Activated T-helper 1 cell treated with Interleukin-2 at 50 U/mL for 16 hours (primary cell): ENCODE data around the gene UBE2G2.

Experiments used
- DNase-seq: peaks from one replicate; pipeline ENCODE4 v3.0.0-alpha.2; 2020; ENCODE audit warnings: low read depth

Gene UBE2G2

DNA sequence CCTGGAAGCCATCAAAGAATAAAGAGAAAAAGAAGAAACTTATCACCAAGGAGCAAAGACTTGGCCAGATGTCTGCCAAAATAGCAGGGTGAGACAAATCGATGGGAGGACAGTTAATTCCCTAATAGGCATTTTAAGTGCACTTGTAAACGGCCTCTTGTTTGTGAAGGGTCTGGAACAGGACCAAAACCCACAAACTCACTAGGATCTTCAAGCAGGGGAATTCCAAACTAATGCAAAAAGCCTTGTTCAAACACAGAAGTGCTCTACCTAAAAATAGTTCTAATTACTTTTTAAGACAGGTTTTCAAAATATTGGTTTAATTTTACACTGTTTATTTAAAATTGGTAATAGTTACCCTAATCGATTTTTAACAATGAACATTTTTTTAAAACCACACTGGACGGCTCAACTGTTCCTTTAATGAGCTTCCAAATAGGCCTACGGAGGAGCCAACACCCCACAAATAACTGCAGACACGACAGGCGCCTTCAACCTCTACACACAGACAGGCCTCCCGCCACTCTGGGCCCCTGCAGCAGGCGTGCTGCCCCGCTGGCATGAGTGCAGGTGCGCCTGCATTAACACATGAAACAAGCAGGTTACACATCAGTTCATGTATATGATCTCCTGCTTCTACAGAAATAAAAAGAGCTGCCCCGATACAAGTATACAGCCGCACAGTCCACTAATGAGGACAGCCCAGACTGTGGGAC is 15.8 kb downstream of the UBE2G2 start:
- DNase-seq = no peak

DNA sequence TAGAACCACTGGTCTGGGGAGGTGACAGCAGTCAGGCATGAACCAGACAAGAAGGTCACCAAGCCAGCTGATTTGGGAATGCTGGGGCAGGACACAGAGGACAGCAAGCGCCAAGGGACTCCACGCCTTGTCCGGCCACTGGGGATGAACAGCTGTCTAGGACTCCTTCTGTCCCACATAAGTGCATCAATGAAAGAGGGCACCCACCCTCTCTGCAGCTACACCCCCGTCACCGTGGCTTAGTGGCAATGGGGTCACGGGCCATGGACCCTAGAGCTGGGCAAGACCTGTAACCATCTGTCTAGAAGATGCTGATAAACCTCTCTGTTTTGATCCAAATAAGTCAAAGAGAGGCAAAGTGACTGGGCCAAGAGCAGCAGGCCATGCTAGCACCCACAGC is 16.8 kb downstream of the UBE2G2 start:
- no peak for DNase-seq

DNA sequence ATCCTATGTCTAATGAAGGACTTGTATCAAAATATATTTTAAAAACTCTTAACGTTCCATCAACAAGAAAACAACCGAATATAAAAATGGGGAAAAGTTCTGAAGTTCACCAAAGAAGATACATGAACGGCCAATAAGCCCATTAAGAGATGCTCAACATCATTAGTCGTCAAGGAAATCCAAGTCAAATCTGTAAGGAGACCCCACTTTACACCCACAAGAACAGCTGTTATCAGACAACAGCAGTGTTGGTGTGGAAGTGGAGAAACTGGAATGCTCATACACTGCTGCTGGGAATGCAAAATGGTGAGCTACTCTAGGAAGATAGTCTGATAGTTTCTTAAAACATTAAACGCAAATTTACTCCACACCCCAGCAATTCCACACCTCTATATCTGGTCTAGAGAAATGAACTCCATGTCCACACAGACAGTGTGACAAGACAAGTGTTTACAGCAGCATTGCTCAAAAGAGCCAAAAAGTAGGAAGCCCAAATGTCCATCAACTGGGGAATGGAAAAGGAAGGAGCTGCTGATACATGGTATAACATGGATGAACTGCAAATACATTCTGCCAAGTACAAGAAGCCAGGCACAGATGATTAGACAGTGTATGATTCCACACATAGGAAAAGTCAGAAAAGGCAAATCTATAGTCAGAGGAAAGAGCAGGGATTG is 18.5 kb downstream of the UBE2G2 start:
- DNase-seq = no peak

DNA sequence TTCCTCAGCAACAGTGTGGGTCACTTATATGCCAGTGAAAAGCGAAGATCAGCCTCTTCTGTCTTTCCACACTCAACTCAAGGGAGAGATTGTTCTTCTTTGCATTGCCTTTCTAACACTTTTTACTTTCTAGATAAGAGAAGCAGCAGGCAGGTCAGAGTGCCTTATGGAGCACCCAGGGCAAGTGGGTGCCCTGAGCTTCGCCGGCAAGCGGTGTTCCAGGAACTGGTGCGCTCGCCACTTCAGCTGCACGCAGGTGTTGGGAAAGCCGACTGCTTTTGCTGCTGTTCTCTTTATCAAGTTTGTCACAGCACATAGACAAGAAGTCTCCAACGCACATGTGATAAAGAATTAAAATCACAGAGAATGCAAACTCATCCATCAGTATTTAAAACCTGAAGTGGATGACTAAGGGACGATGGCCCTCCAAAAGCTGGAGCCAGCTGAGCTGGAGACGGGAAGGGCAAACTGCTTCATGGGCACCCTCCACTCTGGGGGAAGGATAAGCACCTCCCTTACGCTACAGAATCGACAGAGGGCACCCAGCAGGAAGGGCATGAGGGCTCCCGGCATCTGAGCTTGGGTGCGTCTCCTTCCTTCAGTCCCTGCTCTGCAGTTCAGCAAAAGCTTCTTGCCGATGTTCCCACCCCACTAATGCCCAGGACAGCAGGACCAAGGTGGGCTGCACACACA is 20.7 kb downstream of the UBE2G2 start:
- DNase-seq = no peak

DNA sequence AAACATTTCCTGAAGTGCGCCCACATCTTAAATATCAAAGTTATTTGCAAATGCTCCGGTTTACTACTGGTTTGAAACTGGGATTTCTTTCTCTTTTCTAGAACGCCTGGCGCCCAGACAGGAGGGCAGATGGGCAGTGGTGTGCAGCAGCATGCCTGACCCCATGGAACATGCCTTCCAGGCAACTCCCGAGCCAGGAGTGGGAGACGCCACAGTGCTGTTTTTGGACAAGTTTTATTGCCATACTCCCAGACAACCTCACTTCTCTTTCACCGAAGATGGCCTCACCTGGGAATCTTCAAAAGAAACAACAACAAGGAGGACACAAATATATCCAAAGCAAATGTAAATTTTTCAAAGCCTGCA is 21.5 kb downstream of the UBE2G2 start:
- no peak for DNase-seq

DNA sequence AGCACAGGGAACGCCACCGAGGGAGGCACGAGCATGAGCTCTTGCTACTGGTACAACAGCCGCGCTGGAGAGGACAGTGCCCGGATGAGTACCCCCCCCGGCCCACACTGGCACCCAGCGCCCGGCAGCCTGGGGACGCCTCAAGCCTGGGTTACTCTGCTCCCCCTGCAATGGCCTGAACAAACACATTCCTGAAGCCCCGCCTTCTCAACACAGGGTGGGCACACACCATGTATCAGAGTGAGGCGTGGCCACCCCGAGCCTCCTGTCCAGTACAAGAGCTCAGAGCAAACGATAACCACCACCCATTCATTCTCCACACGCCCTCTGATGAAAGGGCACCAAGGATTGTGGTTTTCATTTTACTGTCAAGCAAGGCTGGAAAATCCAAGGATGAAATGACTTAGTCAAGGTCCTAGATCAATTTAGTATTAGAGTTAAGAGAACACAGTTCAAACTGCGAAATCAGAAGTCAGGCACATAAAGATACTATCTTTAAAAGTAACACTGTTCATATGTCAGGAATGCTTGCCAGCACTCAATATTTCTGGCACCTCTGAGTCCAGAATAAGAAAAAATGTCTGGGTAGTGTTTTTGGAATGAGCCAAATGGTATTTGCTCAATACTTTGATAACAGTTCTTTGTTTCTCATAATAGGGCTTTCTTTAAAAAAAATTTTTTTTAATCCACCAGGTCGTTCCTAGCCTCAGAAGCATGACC is 22.0 kb downstream of the UBE2G2 start:
- DNase-seq = no peak

DNA sequence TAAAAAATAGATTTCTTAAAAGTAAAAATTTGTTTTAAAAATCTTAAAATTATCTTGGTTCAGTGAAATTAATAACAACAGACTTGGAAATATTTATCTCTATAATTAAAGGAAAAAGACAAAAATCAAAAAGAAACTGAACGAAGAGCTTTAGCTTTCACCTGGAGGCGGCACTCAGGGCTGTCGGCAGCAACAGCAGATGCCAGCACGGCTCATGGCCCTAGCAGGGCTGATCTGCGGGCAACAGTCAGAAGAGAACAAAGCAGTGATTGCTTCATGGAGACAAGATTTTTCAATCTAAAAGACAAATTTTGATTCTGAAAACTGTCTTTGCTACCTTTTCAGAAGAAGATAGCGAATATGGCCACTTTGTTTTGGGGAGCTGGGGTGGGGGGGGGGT is 22.6 kb downstream of the UBE2G2 start:
- DNase-seq = no peak

DNA sequence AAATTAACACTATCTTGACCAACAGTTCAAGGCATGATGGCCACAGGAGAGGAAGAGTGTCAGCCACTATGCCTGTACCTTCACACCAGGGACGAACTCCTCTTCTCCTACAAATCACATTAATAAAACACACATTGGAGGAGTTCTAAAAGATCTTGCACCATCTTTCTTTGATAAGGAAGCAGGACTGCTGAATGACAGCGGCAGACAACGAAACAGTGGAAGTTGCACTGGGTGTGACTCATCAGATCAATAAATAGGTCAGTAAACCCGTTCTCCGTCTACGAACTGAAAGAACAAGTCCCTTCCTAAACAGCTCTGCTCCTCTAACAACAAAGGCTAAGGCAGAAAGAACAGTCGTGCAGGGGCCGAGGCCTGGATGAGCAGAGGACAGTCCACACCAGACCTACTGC is 23.1 kb downstream of the UBE2G2 start:
- no peak for DNase-seq

DNA sequence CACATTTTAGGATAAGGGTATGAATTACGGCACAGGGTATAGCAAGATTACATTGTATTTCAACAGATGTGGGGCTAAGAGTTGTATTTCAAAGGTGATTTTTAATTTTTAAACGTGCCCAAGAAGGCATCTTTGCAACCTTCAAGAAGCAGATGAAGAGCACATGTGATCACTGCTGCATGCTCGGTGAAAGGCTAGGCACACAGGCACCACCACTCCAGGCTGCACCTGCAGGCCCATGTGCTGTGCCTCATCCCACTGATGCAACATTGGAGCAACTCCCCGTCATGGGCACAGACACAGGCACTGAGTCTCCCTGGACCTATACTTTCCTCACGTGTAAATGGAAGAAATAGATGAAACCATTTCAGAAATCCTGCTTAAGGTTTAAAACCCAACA is 23.5 kb downstream of the UBE2G2 start:
- DNase-seq = no peak

DNA sequence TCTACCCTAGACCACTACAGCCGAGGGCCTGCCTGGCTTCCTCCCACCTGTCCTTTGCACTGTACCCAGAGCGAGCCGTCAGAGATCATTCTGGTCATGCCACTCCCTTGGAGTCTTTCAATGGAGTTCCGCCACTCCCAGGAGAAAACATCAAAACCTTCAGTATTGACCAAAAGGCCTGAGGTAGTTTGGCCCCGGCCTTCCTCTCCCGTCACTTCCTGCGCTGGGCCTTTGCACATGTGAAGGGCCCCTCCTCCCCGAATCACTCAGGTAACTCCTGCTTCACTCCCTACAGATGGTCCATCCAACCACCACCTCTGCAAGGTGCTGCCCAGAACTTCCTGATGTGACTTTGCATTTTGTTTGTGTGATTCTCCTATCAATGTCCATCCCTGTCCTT is 26.6 kb downstream of the UBE2G2 start:
- DNase-seq = no peak

DNA sequence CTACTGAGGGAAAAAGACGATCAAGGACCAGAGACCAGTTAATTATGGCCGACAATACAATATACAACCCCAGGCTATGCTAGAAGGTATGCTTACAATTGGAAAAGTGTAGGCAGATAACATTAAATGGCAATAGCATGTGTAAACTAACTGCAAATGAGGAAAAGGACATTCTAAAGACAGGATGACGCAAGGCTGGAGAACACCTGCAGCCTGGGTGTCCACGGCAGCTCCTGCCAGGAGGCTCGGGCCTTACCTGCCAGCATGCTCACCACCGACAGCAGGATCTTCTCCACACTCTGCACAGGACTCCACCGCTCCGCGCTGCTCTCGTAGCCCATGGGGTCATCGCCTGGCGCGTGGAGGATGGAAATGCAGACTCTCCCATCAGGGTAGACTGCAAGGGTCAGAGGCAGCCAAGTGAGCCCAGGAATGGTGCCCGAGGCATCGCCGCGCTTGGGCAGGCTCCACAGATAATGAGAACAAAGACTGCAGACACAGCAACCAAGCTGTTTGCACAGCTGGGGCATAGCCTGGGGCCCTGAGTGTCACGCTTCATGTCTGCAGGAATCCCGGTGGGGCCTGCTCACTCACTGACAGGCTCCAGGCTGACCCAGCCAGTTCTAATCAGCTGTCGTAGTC is 28.2 kb downstream of the UBE2G2 start:
- DNase-seq = no peak

DNA sequence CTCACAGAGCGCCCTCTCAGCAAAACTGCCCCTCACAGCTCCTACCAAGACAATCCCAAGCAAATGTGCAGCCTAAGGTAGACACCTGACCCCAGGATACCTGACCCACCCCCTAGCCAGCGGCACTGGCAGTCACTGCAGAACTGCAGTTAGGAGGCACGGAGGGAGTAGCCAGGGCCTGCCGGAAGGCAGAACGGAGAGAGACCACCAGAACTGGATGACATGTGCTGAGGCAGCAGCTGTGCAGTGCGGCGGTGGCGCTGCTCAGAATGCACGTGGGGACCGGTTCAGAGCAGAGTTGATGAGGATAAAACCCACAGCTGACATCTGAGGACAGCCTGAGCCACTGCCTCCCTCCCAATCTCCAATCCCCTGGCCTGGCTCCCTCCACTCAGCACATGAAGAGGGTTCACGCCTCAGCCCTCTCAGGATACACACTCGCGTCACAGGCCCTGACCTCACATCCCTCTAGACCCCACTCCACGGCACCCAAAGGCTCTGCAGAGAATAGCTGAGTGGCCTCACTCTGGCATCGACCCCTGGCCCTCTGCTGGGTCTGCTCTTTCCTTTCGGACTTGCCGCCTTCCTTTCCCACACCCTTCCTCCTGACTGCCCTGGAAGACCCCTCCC is 29.6 kb downstream of the UBE2G2 start:
- no peak for DNase-seq

DNA sequence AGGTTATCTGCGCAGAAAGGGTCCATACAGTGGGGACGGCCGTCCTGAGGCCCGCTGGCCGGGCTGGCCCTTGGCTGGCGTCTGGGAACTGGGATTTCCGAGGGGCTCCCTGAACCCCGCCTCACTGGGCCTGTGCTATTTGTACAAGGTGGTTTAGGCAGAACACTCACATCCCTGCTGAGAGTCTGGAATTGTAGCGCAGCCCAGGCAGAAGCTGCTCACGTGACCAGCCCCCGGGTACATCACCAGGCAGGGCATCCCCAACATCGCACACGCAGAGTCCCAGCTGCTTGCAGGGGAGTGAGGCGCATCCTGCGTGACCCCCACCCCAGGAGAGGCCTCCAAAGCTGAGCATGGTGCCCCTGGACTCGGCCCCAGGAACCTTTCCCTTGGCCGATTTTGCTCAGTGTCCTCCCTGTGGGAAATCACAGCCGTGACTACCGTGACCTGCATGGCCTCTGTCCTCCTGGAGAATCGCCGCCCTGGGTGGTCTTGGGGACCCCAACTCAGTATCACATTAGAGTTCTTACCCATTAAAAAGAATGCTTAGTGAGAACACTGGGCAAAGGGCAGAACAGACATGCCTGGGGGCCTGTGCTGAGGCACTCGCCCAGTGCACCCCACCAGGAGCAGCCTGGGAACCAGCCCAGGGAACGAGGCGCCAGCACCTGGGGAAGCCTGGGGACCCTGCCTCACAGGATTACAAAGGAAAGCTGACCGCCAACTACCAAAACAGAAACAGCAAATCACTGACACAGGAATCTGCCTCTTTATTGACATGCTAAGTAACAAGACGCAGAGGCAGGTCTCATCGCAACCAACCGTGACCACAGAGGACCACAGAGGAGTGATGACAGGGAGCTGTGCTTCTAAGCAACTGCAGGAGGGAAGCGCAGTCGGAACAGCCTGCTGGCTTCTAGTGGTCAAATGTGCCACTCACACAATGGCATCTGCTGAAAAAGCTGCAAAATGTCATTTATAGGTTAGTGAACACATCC is 33.5 kb downstream of the UBE2G2 start:
- DNase-seq = no peak

DNA sequence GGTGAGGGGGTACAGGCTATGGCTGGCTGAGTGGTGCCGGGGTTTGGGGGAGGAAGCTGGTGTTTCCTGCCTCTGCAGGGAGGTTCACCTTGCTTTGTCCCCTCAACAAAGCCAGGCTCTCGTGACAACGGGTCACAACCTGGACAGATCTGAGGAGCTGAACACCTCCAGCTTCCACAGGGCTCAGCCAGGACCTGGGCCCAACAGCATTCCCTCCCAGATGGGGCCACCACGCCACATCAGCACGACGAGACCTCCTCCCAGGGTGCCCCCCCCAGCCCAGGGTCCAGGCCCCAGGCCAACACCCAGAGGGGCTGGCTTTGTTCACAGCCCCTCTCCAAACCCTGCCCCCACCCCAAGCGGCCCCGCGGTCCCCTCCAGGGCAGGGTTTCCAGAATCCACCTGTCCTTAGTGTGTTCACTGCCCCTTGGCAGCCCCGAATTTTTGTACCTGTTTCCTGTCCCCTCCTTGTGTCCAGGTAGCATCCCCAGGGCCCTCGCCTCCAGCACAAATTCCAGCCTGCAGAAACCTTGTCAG is 34.7 kb downstream of the UBE2G2 start:
- no peak for DNase-seq

DNA sequence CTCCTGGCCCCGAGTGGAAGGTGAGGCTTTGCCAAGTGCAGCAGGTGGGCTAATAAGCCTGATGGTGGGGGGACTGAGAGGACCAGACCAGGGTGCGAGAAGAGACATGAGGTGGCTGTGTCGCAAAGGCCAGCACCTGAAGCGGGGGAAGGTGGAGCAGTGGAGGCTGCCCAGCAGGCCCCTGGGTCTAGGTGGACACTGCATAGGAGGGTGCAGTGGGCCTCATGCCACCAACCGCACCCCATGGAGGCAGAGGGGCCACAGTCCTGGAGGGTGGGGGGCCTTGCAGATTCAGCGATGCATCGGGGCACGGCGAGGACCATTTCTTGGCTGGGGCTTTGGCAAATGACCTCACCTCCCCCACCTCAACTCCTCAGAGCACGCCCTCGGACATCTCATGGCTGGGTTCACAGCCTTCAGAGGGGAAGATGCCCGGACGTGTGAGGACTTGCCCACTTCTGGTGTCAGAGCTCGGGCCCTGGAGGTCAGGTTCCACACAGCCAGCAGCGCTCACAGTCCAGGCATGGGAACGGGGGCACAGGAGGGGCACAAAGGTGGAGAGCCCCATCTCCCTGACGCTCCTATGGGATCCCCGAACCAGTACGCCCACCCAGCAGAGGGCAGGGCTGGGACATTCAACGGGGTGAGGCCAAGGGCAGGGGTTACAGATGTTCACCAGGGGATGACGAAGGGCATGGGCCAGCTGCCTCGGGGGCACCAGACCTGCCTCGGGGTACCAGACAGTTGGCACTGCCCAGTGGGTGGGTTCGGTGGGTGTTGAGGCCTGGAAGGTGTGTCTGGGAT is 35.4 kb downstream of the UBE2G2 start:
- DNase-seq = no peak

DNA sequence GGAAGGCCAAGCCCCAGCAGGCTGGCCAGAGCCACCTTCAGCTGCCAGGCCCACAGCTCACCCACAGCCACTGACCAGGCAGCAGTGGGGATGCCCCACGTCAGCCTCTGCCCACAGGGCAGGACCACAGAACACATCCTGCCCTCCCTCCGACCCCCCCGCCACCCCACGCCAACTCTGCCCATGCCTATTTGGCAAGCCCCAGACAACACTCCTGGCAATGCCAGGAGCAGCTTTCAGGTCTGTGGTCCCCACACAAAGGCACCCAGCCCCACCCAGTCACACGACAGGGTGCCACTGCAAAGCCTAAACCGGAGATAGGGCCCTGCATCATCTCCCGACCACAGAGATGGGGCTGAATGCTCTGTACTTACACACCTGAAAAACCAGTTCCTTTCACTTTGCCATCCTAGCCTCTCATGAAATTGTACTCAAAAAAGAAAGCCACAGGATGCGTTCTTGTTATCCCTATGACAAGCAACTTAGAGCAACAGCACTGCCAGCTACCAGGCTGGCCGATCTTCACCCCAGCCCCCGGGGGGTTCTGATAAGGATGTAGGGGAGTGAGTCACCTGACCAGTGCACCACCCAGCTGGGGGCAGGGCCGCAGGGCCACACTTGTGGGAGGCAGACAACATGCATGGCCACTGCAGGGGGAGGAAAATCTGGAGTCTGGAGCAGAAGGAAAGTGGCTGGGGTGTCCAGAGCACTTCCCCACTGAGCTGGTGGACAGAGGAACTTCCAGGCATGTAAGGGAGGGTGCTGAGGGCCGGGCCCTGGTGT is 36.2 kb downstream of the UBE2G2 start:
- peak; percentile 18 for DNase-seq

DNA sequence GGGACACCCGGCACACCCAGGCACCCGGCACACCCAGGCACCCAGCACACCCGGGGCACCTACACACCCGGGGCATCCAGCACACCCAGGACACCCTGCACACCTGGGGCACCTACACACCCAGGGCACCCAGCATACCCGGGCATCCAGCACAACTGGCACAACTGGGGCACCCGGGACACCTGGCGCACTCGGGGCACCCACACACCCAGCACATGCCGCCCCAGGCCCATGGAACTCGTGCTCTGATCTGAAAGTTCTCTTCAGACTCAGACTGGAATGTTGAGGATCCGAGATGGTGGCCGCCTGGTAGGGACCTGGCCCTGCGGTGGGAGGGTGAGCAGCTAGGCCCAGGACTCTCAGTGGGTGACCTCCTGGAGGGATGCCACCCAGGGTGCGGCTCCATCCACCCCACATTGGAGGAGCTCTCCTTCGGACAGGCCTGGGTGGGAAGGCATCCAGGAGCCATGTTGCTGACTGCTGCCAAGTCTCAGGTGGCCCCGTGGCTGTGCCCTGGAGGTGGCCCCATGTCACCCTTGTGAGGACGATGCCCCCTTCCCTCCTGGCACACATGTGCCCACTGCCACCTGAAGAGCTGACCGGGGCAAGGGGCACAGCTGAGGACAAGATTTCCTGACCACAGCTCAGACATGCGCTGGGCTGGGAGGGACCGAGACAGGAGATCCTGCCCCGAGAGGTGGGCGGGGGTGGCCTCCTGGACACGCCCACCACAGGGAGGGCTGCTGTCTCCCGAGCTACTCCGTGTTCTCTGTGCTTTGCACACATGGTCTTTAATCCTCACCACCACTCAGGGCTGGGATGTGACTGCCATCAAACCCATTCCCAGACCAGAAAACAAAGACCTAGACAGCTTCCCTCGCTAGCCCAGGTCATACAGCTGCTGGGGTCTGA is 37.0 kb downstream of the UBE2G2 start:
- DNase-seq = no peak
